H1 (cell line): Measurements from ENCODE around the gene APOBEC3H. TPM values are rescaled to one million over a fixed set of nuclear protein-coding genes. Genes with fewer than 3 reads are reported as not detected.

Experiments
- CBX8 ChIP-seq: fragments of 300-800, 300-1000 bp; sonication (generic); IDR thresholded peaks from 2 replicates; pipeline ENCODE4 v1.7.1; 2016; ENCODE audit warnings: low read depth, low read length, borderline replicate concordance
- CTBP2 ChIP-seq: IDR thresholded peaks from 2 replicates; pipeline ENCODE4 v1.7.0; 2011; ENCODE audit warnings: borderline replicate concordance, mild to moderate bottlenecking, moderate library complexity, mixed read lengths, low read length; ENCODE audit not compliant: insufficient read depth, insufficient read length
- FOSL1 ChIP-seq: IDR thresholded peaks from 2 replicates; pipeline ENCODE4 v1.6.1; 2011; ENCODE audit warnings: mild to moderate bottlenecking, low read depth, low read length, moderate library complexity; ENCODE audit not compliant: insufficient read depth
- HDAC6 ChIP-seq: IDR thresholded peaks from one replicate; pipeline ENCODE4 v1.7.1; 2012; ENCODE audit warnings: low read depth, mild to moderate bottlenecking, inconsistent platforms, low read length, moderate library complexity
- KDM5A ChIP-seq: fragments of 200-600 bp; IDR thresholded peaks from 2 replicates; pipeline ENCODE4 v1.7.1; 2012; ENCODE audit warnings: mild to moderate bottlenecking, low read length, inconsistent platforms, mixed read lengths
- POLR2A ChIP-seq, 2 experiments: IDR thresholded peaks; 1 replicate in 1 of 2; 2 replicates in 1 of 2; pipeline ENCODE4 v1.6.1; 2011; ENCODE audit warnings: low read depth in 2 of 2, low read length in 2 of 2, mild to moderate bottlenecking in 2 of 2; ENCODE audit errors: control extremely low read depth in 1 of 2
- RFX5 ChIP-seq: IDR thresholded peaks from 2 replicates; pipeline ENCODE4 v1.6.1; 2011; ENCODE audit warnings: low read depth, low read length, improper control_type of control experiment, borderline replicate concordance
- SP2 ChIP-seq: IDR thresholded peaks from 2 replicates; pipeline ENCODE4 v1.6.1; 2012; ENCODE audit warnings: mild to moderate bottlenecking, low read length, inconsistent platforms
- SRF ChIP-seq: IDR thresholded peaks from 2 replicates; pipeline ENCODE4 v1.6.1; 2011; ENCODE audit warnings: mild to moderate bottlenecking, low read depth, low read length, moderate library complexity
- TEAD4 ChIP-seq: IDR thresholded peaks from 2 replicates; pipeline ENCODE4 v1.6.1; 2012; ENCODE audit warnings: low read depth, low read length, inconsistent platforms, mixed read lengths
- polyA plus RNA-seq, 7 experiments: library from polyadenylated mRNA; depleted of rRNA in 3 of 7; stranded (reverse) in 5 of 7; unstranded in 2 of 7; fragments of >200 nt in 5 of 7; fragments of 200-250 nt in 2 of 7; gene quantifications; 1 replicate in 5 of 7; 2 replicates in 1 of 7; 4 replicates in 1 of 7; pipeline versions ENCODE4 v1.2.1 to v1.2.3, GENCODE V29; 2011 to 2013; ENCODE audit warnings: missing spikeins in 2 of 7, mixed read lengths in 2 of 7
- total RNA-seq: library from RNA; stranded (reverse); fragmentation: NEBNext Ultra II Directional; extraction: Animal tissue kit (Norgen Biotek cat#: 25700); gene quantifications from 2 replicates; pipeline ENCODE4 v1.2.1, GENCODE V29; 2021
- TF ChIP-seq, protein P1 (sequence below): IDR thresholded peaks from 2 replicates; pipeline ENCODE4 v1.6.1; 2012; ENCODE audit warnings: low read length, inconsistent platforms

APOBEC3H gene
- total and polyA plus RNA-seq, 2 of the 8 experiments (the other 6 are each of a cell fraction or from before 2014, with no cell fraction given): 0.47 to 0.56 TPM

DNA sequence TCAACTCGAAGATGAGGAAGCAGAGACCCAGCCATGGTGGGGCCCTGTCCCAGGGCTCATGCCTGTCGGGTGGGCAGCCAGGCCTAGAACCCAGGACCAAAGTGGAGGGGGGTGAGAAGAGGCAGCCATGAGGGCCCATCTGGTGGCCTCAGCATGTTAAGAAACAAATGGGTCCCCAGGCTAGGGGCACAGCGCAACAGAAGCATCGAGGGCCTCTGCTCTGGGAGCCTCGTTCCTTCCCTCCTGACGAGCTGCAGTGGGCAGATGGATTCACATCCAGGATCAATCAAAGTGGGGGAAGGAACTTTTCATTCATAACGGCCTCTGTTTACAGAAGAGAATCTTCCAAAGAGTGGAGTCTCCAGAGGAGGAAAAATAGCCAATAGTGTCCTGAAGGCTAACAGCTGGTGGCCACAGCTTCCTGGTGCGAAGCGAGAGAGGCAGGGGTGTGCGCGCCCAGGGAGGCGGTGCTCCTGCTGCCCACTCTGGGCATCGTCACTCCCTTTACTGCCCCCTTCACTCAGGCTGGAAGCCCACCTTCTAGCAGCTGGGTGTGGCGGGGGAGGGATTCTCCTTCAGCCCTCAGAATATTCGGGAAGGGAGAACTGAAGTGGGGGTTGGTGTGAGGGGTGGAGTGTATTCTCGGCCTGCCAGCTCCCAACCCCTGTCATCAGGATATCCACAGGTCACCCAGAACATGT is 51.1 kb downstream of the APOBEC3H start (continued):
- TF ChIP-seq TEAD4: no peak
- TF ChIP-seq POLR2A (IDR thresholded peaks at IDR 0.05; ENCODE audit: control extremely low read depth in 1 of 2, low read depth in 2 of 2, low read length in 2 of 2): no peak
- TF ChIP-seq CTBP2: no peak
- TF ChIP-seq FOSL1: no peak
- TF ChIP-seq KDM5A: no peak
- no peak for TF ChIP-seq CBX8
- no peak for TF ChIP-seq SP2
- TF ChIP-seq HDAC6: no peak
- TF ChIP-seq, protein P1, sequence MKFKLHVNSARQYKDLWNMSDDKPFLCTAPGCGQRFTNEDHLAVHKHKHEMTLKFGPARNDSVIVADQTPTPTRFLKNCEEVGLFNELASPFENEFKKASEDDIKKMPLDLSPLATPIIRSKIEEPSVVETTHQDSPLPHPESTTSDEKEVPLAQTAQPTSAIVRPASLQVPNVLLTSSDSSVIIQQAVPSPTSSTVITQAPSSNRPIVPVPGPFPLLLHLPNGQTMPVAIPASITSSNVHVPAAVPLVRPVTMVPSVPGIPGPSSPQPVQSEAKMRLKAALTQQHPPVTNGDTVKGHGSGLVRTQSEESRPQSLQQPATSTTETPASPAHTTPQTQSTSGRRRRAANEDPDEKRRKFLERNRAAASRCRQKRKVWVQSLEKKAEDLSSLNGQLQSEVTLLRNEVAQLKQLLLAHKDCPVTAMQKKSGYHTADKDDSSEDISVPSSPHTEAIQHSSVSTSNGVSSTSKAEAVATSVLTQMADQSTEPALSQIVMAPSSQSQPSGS: no peak
- no peak for TF ChIP-seq RFX5
- TF ChIP-seq SRF: no peak
